ENCODE data around the gene TATDN2. TPM values are rescaled to one million over a fixed set of nuclear protein-coding genes. Genes with fewer than 3 reads are reported as not detected.

The TATDN2 gene
- total and polyA plus RNA-seq, 2 donors (not counting 3 experiments of a cell fraction or from before 2014, with no cell fraction given): 10.7 to 26.8 TPM

DNA sequence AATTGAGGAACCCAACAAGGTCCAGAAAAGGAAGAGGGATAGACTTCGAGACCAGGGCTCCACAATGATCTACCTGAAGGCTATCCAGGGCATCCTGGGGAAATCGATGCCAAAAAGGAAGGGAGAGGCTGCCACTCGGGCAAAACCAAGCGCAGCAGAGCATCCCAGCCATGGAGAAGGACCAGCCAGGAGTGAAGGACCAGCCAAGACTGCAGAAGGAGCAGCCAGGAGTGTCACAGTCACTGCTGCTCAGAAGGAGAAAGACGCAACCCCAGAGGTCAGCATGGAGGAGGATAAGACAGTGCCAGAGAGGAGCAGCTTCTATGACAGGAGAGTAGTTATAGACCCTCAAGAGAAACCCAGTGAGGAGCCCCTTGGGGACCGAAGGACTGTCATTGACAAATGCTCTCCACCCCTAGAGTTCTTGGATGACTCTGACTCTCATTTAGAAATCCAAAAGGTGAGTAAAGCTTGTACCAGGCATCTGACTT is 12.0 kb downstream of the TATDN2 start:
- ChIA-PET CTCF (no interaction called here), POLR2A (interaction anchor here (0.5 to 1.4 kb wide), 2 partner anchors 12 to 108 kb away, joined by 3 to 7 read pairs; no protein-coding TSS in a partner anchor)
- no peak for DNase-seq (ENCODE audit: low read depth, low spot score)
- BruUV-seq (replicated peaks): no TSS peak
- no peak overlapping the region for H3K4me3 ChIP-seq (replicated peaks in 1 of 3; ENCODE audit: insufficient read depth in 1 of 3, low read depth in 1 of 3, low read length in 3 of 3)
- no peaks in the 10 kb centered on the region for H3K27me3 ChIP-seq (ENCODE audit: control insufficient read depth in 2 of 2, insufficient read depth in 2 of 2, low read length in 2 of 2)
- no peak overlapping the region for H3K9ac ChIP-seq (replicated peaks; ENCODE audit: extremely low read depth, insufficient read depth, low read length)
- peaks cover 36% of the 10 kb centered on the region for H3K79me2 ChIP-seq (ENCODE audit: control insufficient read depth, insufficient read depth, low read length)
- H3K9me3 ChIP-seq (replicated peaks; ENCODE audit: control insufficient read depth, insufficient read depth, low read length): no peaks in the 10 kb centered on the region
- no peak overlapping the region for H3K27ac ChIP-seq (ENCODE audit: insufficient read depth, low read depth, low read length)
- H3K4me1 ChIP-seq (ENCODE audit: control insufficient read depth, extremely low read depth, insufficient read depth, low read length): no peaks in the 10 kb centered on the region
- intact Hi-C loops (cut with micrococcal nuclease): no loop called here
- no peaks in the 10 kb centered on the region for H3K9me1 ChIP-seq (replicated peaks; ENCODE audit: control insufficient read depth, extremely low read depth, insufficient read depth, low read length)
- no peak overlapping the region for H2AFZ ChIP-seq (ENCODE audit: low read depth, low read length)
- no peak overlapping the region for H3K4me2 ChIP-seq (ENCODE audit: insufficient read depth, low read length)
- TF ChIP-seq EZH2 (IDR thresholded peaks at IDR 0.05; ENCODE audit: borderline replicate concordance, low read depth, low read length, severe bottlenecking): no peak
- TF ChIP-seq MYC (IDR thresholded peaks at IDR 0.05; ENCODE audit: low read depth, low read length): no peak
- TF ChIP-seq GATA2 (IDR thresholded peaks at IDR 0.05; ENCODE audit: insufficient read depth, insufficient read length, low read depth, low read length): no peak
- TF ChIP-seq FOS (IDR thresholded peaks at IDR 0.05; ENCODE audit: borderline replicate concordance, insufficient read depth, low read length): no peak
- TF ChIP-seq, protein P1, sequence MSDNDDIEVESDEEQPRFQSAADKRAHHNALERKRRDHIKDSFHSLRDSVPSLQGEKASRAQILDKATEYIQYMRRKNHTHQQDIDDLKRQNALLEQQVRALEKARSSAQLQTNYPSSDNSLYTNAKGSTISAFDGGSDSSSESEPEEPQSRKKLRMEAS (IDR thresholded peaks at IDR 0.05; ENCODE audit: insufficient read depth, insufficient read length): no peak
- TF ChIP-seq, protein P2, sequence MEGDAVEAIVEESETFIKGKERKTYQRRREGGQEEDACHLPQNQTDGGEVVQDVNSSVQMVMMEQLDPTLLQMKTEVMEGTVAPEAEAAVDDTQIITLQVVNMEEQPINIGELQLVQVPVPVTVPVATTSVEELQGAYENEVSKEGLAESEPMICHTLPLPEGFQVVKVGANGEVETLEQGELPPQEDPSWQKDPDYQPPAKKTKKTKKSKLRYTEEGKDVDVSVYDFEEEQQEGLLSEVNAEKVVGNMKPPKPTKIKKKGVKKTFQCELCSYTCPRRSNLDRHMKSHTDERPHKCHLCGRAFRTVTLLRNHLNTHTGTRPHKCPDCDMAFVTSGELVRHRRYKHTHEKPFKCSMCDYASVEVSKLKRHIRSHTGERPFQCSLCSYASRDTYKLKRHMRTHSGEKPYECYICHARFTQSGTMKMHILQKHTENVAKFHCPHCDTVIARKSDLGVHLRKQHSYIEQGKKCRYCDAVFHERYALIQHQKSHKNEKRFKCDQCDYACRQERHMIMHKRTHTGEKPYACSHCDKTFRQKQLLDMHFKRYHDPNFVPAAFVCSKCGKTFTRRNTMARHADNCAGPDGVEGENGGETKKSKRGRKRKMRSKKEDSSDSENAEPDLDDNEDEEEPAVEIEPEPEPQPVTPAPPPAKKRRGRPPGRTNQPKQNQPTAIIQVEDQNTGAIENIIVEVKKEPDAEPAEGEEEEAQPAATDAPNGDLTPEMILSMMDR (IDR thresholded peaks at IDR 0.05; ENCODE audit: extremely low read depth in 1 of 2, insufficient read depth in 1 of 2, low read depth in 1 of 2, low read length in 2 of 2): no peak
- no peak for TF ChIP-seq POLR2A (IDR thresholded peaks at IDR 0.05; ENCODE audit: low read depth, low read length)
- TF ChIP-seq JUN (IDR thresholded peaks at IDR 0.05; ENCODE audit: borderline replicate concordance, insufficient read depth, insufficient read length, low read depth): no peak
- no peak for TF ChIP-seq POLR2AphosphoS5 (IDR thresholded peaks at IDR 0.05; ENCODE audit: insufficient read depth, low read depth, low read length)
- H3K36me3 ChIP-seq (ENCODE audit: control insufficient read depth in 2 of 2, extremely low read depth in 1 of 2, insufficient read depth in 2 of 2, low read length in 2 of 2): peaks cover 4 to 5% of the 10 kb centered on the region in 2 experiments
- H4K20me1 ChIP-seq (replicated peaks; ENCODE audit: control insufficient read depth, extremely low read depth, insufficient read depth, low read length): no peaks in the 10 kb centered on the region
- no peak for FAIRE-seq
- dilution Hi-C loops (cut with MboI; ENCODE audit: extremely low pct_ligation_motif_present, low sequenced_read_pairs): no loop called here
